NB4 (cell line): Measurements from ENCODE around the gene PROZ.
"Not testable (repeated sequence)": the region's sequence is repeated elsewhere in the genome, so short reads cannot be mapped to it uniquely, and the experiment has no call there.

Experiments used
- DNase-seq: peaks from one replicate; pipeline ENCODE4 v3.0.0; 2010; ENCODE audit warnings: low read depth
- H3K4me3 ChIP-seq: one replicate; pipeline ENCODE4 v1.5.1; 2011; ENCODE audit warnings: mild to moderate bottlenecking, low read depth, low read length, moderate library complexity
- CTCF ChIP-seq: IDR thresholded peaks from one replicate; pipeline ENCODE4 v1.5.1; 2012; ENCODE audit warnings: low read depth, low read length
- MAX ChIP-seq: IDR thresholded peaks from 2 replicates; pipeline ENCODE4 v1.6.1; 2011; ENCODE audit warnings: low read depth, low read length
- MYC ChIP-seq: IDR thresholded peaks from 2 replicates; pipeline ENCODE4 v1.6.1; 2011; ENCODE audit warnings: low read depth, low read length
- POLR2A ChIP-seq: IDR thresholded peaks from 2 replicates; pipeline ENCODE4 v1.6.1; 2011; ENCODE audit warnings: mild to moderate bottlenecking; ENCODE audit not compliant: insufficient read length; ENCODE audit errors: extremely low read depth

The PROZ gene

GRCh38 chr13:113157929-113158747, at the start of gene PROZ:
Gene PROZ (plus strand): TSS chr13:113158648. CDS start chr13:113158661, 13 bp downstream.
- no peak within 1 kb of the TSS for H3K4me3 ChIP-seq
- TF ChIP-seq MYC (no peak), POLR2A (no peak), CTCF (no peak), MAX (no peak)
- no peak for DNase-seq

- TF ChIP-seq POLR2A = no peak
- no peak for TF ChIP-seq CTCF
- TF ChIP-seq MAX = no peak
- no peak for TF ChIP-seq MYC
- H3K4me3 ChIP-seq = no peak overlapping the region
- DNase-seq = no peak
Observed at GRCh38 chr13:113109151-113110047, 49.0 kb upstream of the PROZ start.

GRCh38 chr13:113110048-113110851, 48.2 kb upstream of the PROZ start:
- no peak for DNase-seq
- TF ChIP-seq MAX = no peak
- TF ChIP-seq CTCF = no peak
- TF ChIP-seq POLR2A = no peak
- TF ChIP-seq MYC = no peak
- no peak overlapping the region for H3K4me3 ChIP-seq

- no peak for TF ChIP-seq CTCF
- no peak for TF ChIP-seq POLR2A
- TF ChIP-seq MAX = no peak
- no peak for TF ChIP-seq MYC
- H3K4me3 ChIP-seq = no peak overlapping the region
- no peak for DNase-seq
Observed at GRCh38 chr13:113110852-113111315, 47.6 kb upstream of the PROZ start.

GRCh38 chr13:113111821-113112220, 46.6 kb upstream of the PROZ start:
- DNase-seq, H3K4me3 ChIP-seq: not testable (repeated sequence)

- not testable (repeated sequence) for H3K4me3 ChIP-seq, DNase-seq
Observed at GRCh38 chr13:113112475-113112874, 46.0 kb upstream of the PROZ start.
